Colonic mucosa (tissue), 4 donors: ENCODE data around the gene FBXO21. TPM values are rescaled to one million over a fixed set of nuclear protein-coding genes. Genes with fewer than 3 reads are reported as not detected.

Experiments
- DNase-seq: peaks from one replicate; pipeline ENCODE4 v3.0.0-alpha.2; 2020
- H3K27ac ChIP-seq: fragments of 200-600 bp; one replicate; pipeline ENCODE4 v1.8.0; 2021
- H3K27me3 ChIP-seq: fragments of 200-600 bp; one replicate; pipeline ENCODE4 v1.8.0; 2021
- H3K36me3 ChIP-seq: fragments of 200-600 bp; one replicate; pipeline ENCODE4 v1.8.0; 2021
- H3K4me1 ChIP-seq: fragments of 200-600 bp; one replicate; pipeline ENCODE4 v1.8.0; 2021; ENCODE audit warnings: mild to moderate bottlenecking
- H3K4me3 ChIP-seq: fragments of 200-600 bp; one replicate; pipeline ENCODE4 v1.8.0; 2021
- H3K9ac ChIP-seq, 2 donors: one replicate each; pipeline ENCODE4 v1.7.0; 2013; ENCODE audit warnings: control low read depth in 2 of 2, low read depth in 2 of 2, low read length in 2 of 2
- H3K9me3 ChIP-seq: fragments of 200-600 bp; one replicate; pipeline ENCODE4 v1.8.0; 2021
- CTCF ChIP-seq: fragments of 200-600 bp; IDR thresholded peaks from one replicate; pipeline ENCODE4 v1.8.0; 2022; ENCODE audit warnings: antibody characterized with exemption, mild to moderate bottlenecking
- intact Hi-C: fragments of 100-400 bp; cut with DNase I; formaldehyde crosslinking; loops from one replicate; pipeline ENCODE4 v1.14.1; 2022
- total RNA-seq, 2 donors: library from RNA; stranded (reverse); fragmentation: NEBNext Ultra II Directional in 1 of 2; extraction: Animal tissue kit (Norgen Biotek cat#: 25700) in 1 of 2; gene quantifications; one replicate each; pipeline ENCODE4 v1.2.1, GENCODE V29; 2021
- donor health status: healthy.
- donor health status: DM: no; HTN: no; CAD: no.
- donor health status: DM: no; HTN: no; CAD: no.

The FBXO21 gene
- total RNA-seq, 2 donors from 2014 or later: 34.5 to 34.7 TPM

GRCh38 chr12:117216686-117217085 is 26.4 kb upstream of the FBXO21 start:
- H3K27me3 ChIP-seq: no peaks in the 10 kb centered on the region
- no peak overlapping the region for H3K4me3 ChIP-seq
- no peak for DNase-seq
- TF ChIP-seq CTCF: no peak
- H3K9me3 ChIP-seq: no peaks in the 10 kb centered on the region
- H3K27ac ChIP-seq: no peak overlapping the region
- no peaks in the 10 kb centered on the region for H3K4me1 ChIP-seq
- no peak overlapping the region for H3K9ac ChIP-seq
- intact Hi-C loops: no loop called here
- no peaks in the 10 kb centered on the region for H3K36me3 ChIP-seq

- Histone ChIP-seq H3K36me3 (no peaks in the 10 kb centered on the region), H3K27ac (no peak overlapping the region), H3K4me3 (no peak overlapping the region), H3K9me3 (no peaks in the 10 kb centered on the region), H3K9ac (no peak overlapping the region), H3K4me1 (no peaks in the 10 kb centered on the region), H3K27me3 (no peaks in the 10 kb centered on the region)
- DNase-seq: no peak
- no peak for TF ChIP-seq CTCF
- intact Hi-C loops: loop anchor here (5.0 kb wide), 1 partner anchor 638 kb away; no protein-coding TSS in a partner anchor
These were observed 24.5 kb upstream of the FBXO21 start for GRCh38 chr12:117214797-117215196.

DNA sequence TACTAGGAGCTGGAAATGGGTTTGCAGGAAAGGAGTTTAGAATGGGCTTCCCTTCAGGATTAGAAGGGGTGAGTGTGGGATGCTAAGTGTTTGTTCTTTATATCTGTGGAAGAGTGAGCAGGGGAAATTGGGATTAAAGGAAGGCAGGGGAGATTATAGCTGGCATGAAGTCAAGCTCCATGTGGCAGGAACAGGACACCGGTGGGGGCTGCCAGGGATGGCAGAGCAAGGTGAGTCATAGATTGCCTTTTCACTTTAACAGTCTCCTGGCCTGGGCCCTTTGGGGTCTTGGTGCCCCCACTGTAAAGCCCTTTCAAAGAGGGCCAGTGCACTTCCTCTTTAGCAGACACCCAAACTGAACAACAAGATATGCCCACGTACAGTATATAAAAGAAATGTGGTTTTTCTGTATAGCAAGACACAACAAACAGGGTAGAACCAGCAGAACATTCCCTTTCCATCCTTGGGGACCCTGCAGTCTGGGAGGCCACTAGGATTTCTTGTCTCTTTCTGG is 23.1 kb upstream of the FBXO21 start:
- H3K27ac ChIP-seq: no peak overlapping the region
- intact Hi-C loops: loop anchor here (5.0 kb wide), 1 partner anchor 639 kb away; no protein-coding TSS in a partner anchor
- no peaks in the 10 kb centered on the region for H3K27me3 ChIP-seq
- H3K9me3 ChIP-seq: no peaks in the 10 kb centered on the region
- H3K9ac ChIP-seq: no peak overlapping the region
- DNase-seq: no peak
- no peaks in the 10 kb centered on the region for H3K4me1 ChIP-seq
- no peak overlapping the region for H3K4me3 ChIP-seq
- no peaks in the 10 kb centered on the region for H3K36me3 ChIP-seq
- TF ChIP-seq CTCF: no peak

- intact Hi-C loops: loop anchor here (5.0 kb wide), 1 partner anchor 640 kb away; no protein-coding TSS in a partner anchor
These were observed 22.4 kb upstream of the FBXO21 start for GRCh38 chr12:117212563-117213190.

GRCh38 chr12:117210266-117210918 is 20.1 kb upstream of the FBXO21 start:
- H3K9me3 ChIP-seq: no peaks in the 10 kb centered on the region
- intact Hi-C loops: loop anchor here (5.0 kb wide), 1 partner anchor 642 kb away; no protein-coding TSS in a partner anchor
- H3K36me3 ChIP-seq: no peaks in the 10 kb centered on the region
- no peak overlapping the region for H3K4me3 ChIP-seq
- H3K4me1 ChIP-seq: no peaks in the 10 kb centered on the region
- no peak for TF ChIP-seq CTCF
- H3K27ac ChIP-seq: no peak overlapping the region
- H3K27me3 ChIP-seq: no peaks in the 10 kb centered on the region
- H3K9ac ChIP-seq: no peak overlapping the region
- DNase-seq: no peak

More at GRCh38 chr12:117212563-117213190, 22.4 kb upstream of the FBXO21 start:
- Histone ChIP-seq H3K36me3 (no peaks in the 10 kb centered on the region), H3K27me3 (no peaks in the 10 kb centered on the region), H3K4me3 (no peak overlapping the region), H3K9ac (no peak overlapping the region), H3K4me1 (no peaks in the 10 kb centered on the region), H3K9me3 (no peaks in the 10 kb centered on the region), H3K27ac (no peak overlapping the region)
- DNase-seq: peak; percentile 63
- peak; percentile 79 for TF ChIP-seq CTCF
